MM.1S (cell line): ENCODE data around the gene ZNF638.

ENCODE experiments used
- EZH2 ChIP-seq: fragments of 300-600 bp; sonication (generic); optimal IDR thresholded peaks from 2 replicates; pipeline ENCODE3; 2017; ENCODE audit warnings: low read depth, mild to moderate bottlenecking, antibody characterized with exemption, low read length, mixed read lengths
- EZH2phosphoT487 ChIP-seq: fragments of 300-600 bp; sonication (generic); IDR thresholded peaks from 2 replicates; pipeline ENCODE4 v1.6.1; 2018; ENCODE audit warnings: antibody characterized with exemption, low read length
- TF ChIP-seq, protein P1 (sequence below): fragments of 300-600 bp; sonication (generic); IDR thresholded peaks from 2 replicates; pipeline ENCODE4 v1.5.1; 2016; ENCODE audit warnings: antibody characterized with exemption, low read length, mixed read lengths

DNA sequence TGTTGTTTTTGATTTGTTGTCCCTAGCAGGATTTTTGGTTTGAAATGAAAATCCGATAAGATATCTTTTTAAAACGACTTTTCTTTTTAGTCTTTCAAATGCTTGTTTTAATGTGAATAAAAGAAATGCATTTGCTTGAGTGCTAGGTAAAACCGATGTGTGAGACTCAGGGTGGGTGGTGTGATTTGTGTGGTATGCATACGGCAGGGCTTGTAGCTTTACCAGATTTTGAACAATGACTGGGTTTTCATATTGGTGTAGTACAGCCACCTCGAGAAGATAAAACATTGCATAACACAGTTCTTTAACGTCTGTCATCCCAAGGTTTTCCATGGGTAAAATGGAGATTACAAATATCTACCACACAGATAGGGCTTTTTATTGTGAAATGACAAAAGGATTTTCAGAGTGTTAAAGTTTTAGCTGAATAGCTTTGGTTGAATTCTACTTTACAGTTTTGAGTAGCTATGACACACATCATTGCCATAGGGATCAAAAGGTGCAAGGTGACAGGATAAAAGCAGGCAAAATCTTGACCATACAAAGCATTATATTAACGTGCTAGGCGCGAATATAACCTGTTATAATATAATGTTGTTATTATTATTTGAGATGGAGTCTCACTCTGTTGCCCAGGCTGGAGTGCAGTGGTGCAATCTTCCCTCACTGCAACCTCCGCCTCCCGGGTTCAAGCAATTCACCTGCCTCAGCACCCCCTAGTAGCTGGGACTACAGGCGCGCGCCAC lies 824 bp upstream of the ZNF638 start:
- TF ChIP-seq, protein P1, sequence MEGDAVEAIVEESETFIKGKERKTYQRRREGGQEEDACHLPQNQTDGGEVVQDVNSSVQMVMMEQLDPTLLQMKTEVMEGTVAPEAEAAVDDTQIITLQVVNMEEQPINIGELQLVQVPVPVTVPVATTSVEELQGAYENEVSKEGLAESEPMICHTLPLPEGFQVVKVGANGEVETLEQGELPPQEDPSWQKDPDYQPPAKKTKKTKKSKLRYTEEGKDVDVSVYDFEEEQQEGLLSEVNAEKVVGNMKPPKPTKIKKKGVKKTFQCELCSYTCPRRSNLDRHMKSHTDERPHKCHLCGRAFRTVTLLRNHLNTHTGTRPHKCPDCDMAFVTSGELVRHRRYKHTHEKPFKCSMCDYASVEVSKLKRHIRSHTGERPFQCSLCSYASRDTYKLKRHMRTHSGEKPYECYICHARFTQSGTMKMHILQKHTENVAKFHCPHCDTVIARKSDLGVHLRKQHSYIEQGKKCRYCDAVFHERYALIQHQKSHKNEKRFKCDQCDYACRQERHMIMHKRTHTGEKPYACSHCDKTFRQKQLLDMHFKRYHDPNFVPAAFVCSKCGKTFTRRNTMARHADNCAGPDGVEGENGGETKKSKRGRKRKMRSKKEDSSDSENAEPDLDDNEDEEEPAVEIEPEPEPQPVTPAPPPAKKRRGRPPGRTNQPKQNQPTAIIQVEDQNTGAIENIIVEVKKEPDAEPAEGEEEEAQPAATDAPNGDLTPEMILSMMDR = no peak
- TF ChIP-seq EZH2 (no peak), EZH2phosphoT487 (no peak)
